ENCODE data around the gene GSG1L.
"Not testable (repeated sequence)": the region's sequence is repeated elsewhere in the genome, so short reads cannot be mapped to it uniquely, and the experiment has no call there.

GSG1L gene

GRCh38 chr16:27745348-27745747 is 318.2 kb downstream of the GSG1L start:
- no peak for DNase-seq

- DNase-seq, result no peak
Measured at GRCh38 chr16:27743963-27744362, 319.6 kb downstream of the GSG1L start.

GRCh38 chr16:27743001-27743400 is 320.5 kb downstream of the GSG1L start:
- DNase-seq, result not testable (repeated sequence)

- DNase-seq, result no peak
Measured at GRCh38 chr16:27742333-27742732, 321.2 kb downstream of the GSG1L start.

- DNase-seq, result no peak
Measured at GRCh38 chr16:27740496-27741201, 322.9 kb downstream of the GSG1L start.

- DNase-seq, result no peak
Measured at GRCh38 chr16:27739606-27740357, 323.7 kb downstream of the GSG1L start.

- no peak for DNase-seq
Measured at GRCh38 chr16:27738596-27738995, 324.9 kb downstream of the GSG1L start.

All from activated CD4-positive, alpha-beta T cell treated with anti-CD3 and anti-CD28 coated beads, Interleukin-10, Interleukin-2, amounts not matched to agents 100 ng/mL and 50 ng/mL, durations not matched to agents 16 hours and 8 hours (primary cell).